ENCODE measurements around the gene CELF4.
A peak's percentile ranks its signal among the peaks of the same experiment; 100 is the strongest.

The CELF4 gene

GRCh38 chr18:37339701-37340215 is 225.8 kb downstream of the CELF4 start:
- no peak for DNase-seq

GRCh38 chr18:37336568-37337285 is 228.9 kb downstream of the CELF4 start:
- no peak for DNase-seq

- peak; percentile 21 for DNase-seq
Measured at GRCh38 chr18:37335409-37335736, 230.2 kb downstream of the CELF4 start.

- DNase-seq: no peak
Measured at GRCh38 chr18:37334631-37335408, 230.8 kb downstream of the CELF4 start.

GRCh38 chr18:37332628-37333420 is 232.8 kb downstream of the CELF4 start:
- DNase-seq: no peak

- no peak for DNase-seq
Measured at GRCh38 chr18:37332219-37332618, 233.4 kb downstream of the CELF4 start.

- DNase-seq: no peak
Measured at GRCh38 chr18:37330173-37330572, 235.4 kb downstream of the CELF4 start.

- DNase-seq: peak; percentile 20
Measured at GRCh38 chr18:37328946-37329719, 236.5 kb downstream of the CELF4 start.

- no peak for DNase-seq
Measured at GRCh38 chr18:37327063-37327577, 238.5 kb downstream of the CELF4 start.

GRCh38 chr18:37322492-37323035 is 243.0 kb downstream of the CELF4 start:
- peak; percentile 50 for DNase-seq

GRCh38 chr18:37321582-37322491 is 243.8 kb downstream of the CELF4 start:
- no peak for DNase-seq

- no peak for DNase-seq
Measured at GRCh38 chr18:37320317-37320716, 245.3 kb downstream of the CELF4 start.

- DNase-seq: no peak
Measured at GRCh38 chr18:37318360-37319355, 246.9 kb downstream of the CELF4 start.

GRCh38 chr18:37317486-37317885 is 248.1 kb downstream of the CELF4 start:
- no peak for DNase-seq

- no peak for DNase-seq
Measured at GRCh38 chr18:37316468-37316867, 249.1 kb downstream of the CELF4 start.

- DNase-seq: no peak
Measured at GRCh38 chr18:37315935-37316334, 249.7 kb downstream of the CELF4 start.

GRCh38 chr18:37314534-37314933 is 251.1 kb downstream of the CELF4 start:
- peak; percentile 6 for DNase-seq

- no peak for DNase-seq
Measured at GRCh38 chr18:37313624-37314023, 252.0 kb downstream of the CELF4 start.

GRCh38 chr18:37309861-37310260 is 255.7 kb downstream of the CELF4 start:
- DNase-seq: no peak

GRCh38 chr18:37309059-37309458 is 256.5 kb downstream of the CELF4 start:
- DNase-seq: peak; percentile 32
